TTC549 (cell line): ENCODE measurements around the gene PEA15.

Source experiments
- FAIRE-seq: peaks from 2 replicates; lab custom pipeline; 2012; peaks lifted over from hg19 to GRCh38; lab: Jason Lieb, UNC

Gene PEA15

GRCh38 chr1:160179336-160179735 is 25.8 kb upstream of the PEA15 start:
- no peak for FAIRE-seq

GRCh38 chr1:160186246-160186645 is 18.9 kb upstream of the PEA15 start:
- FAIRE-seq, result no peak

- FAIRE-seq, result no peak
These were observed 18.5 kb upstream of the PEA15 start for GRCh38 chr1:160186729-160187128.

GRCh38 chr1:160187407-160187806 is 17.8 kb upstream of the PEA15 start:
- FAIRE-seq, result no peak

- no peak for FAIRE-seq
These were observed 16.8 kb upstream of the PEA15 start for GRCh38 chr1:160188341-160188740.

- FAIRE-seq, result no peak
These were observed 15.2 kb upstream of the PEA15 start, which contains the start of gene CASQ1 for GRCh38 chr1:160189649-160190625. CASQ1 (plus strand) TSS chr1:160190575; CDS start chr1:160190752, 177 bp downstream.

- FAIRE-seq, result no peak
These were observed 13.4 kb upstream of the PEA15 start for GRCh38 chr1:160191756-160192155.

- no peak for FAIRE-seq
These were observed 12.9 kb upstream of the PEA15 start for GRCh38 chr1:160192234-160192633.

GRCh38 chr1:160193091-160193819 is 11.9 kb upstream of the PEA15 start:
- peak; percentile 68 for FAIRE-seq

GRCh38 chr1:160193832-160194736 is 11.1 kb upstream of the PEA15 start:
- FAIRE-seq, result no peak

- FAIRE-seq, result no peak
These were observed 10.5 kb upstream of the PEA15 start for GRCh38 chr1:160194737-160195059.

- no peak for FAIRE-seq
These were observed 9.0 kb upstream of the PEA15 start for GRCh38 chr1:160196143-160196542.

GRCh38 chr1:160197231-160197630 is 8.0 kb upstream of the PEA15 start:
- no peak for FAIRE-seq

- no peak for FAIRE-seq
These were observed 4.4 kb upstream of the PEA15 start for GRCh38 chr1:160200786-160201185.

GRCh38 chr1:160204526-160205241 is 500 bp upstream of the PEA15 start:
- FAIRE-seq, result no peak

- FAIRE-seq, result no peak
These were observed 829 bp downstream of the PEA15 start for GRCh38 chr1:160206036-160206389.

GRCh38 chr1:160206421-160207117 is 1.4 kb downstream of the PEA15 start:
- no peak for FAIRE-seq

- no peak for FAIRE-seq
These were observed 2.0 kb downstream of the PEA15 start for GRCh38 chr1:160207118-160207650.

GRCh38 chr1:160207771-160208556 is 2.8 kb downstream of the PEA15 start:
- no peak for FAIRE-seq
